PC-9 (cell line): ENCODE measurements around the gene YPEL5. TPM values are rescaled to one million over a fixed set of nuclear protein-coding genes. Genes with fewer than 3 reads are reported as not detected.
"Not testable (repeated sequence)": the region's sequence is repeated elsewhere in the genome, so short reads cannot be mapped to it uniquely, and the experiment has no call there.

ENCODE experiments used
- BruUV-seq: library from RNA; stranded (reverse); fragments of 400-500 nt; replicated peaks from 2 replicates; lab custom pipeline; 2021; lab: Mats Ljungman, UMichigan
- CTCF ChIA-PET: fragments of 300-600 bp; sonication (Branson Sonifier 250); formaldehyde crosslinking; loops from one replicate; lab custom pipeline; 2022; ENCODE audit warnings: antibody characterized with exemption; lab: Charles Lee
- POLR2A ChIA-PET: fragments of 300-600 bp; sonication (Branson Sonifier 250); formaldehyde crosslinking; loops from one replicate; lab custom pipeline; 2022; ENCODE audit warnings: antibody characterized with exemption; ENCODE audit not compliant: unreplicated experiment; lab: Charles Lee
- DNase-seq, 2 experiments: peaks; one replicate each; pipeline versions ENCODE4 v3.0.0 to v3.0.0-alpha.2; 2015 to 2022; ENCODE audit warnings: mixed read lengths in 1 of 2
- H2AFZ ChIP-seq: fragments of 200-600 bp; sonication (generic); 2 replicates; pipeline ENCODE4 v1.8.1; 2017; ENCODE audit warnings: antibody characterized with exemption
- H3F3A ChIP-seq: fragments of 200-600 bp; sonication (generic); 2 replicates; pipeline ENCODE4 v1.8.1; 2017; ENCODE audit warnings: antibody characterized with exemption, mild to moderate bottlenecking, low read depth; ENCODE audit not compliant: insufficient read depth
- H3K27ac ChIP-seq: fragments of 200-600 bp; sonication (generic); 2 replicates; pipeline ENCODE4 v1.6.1; 2016; ENCODE audit warnings: mixed run types
- H3K27me3 ChIP-seq: fragments of 200-600 bp; sonication (generic); 2 replicates; pipeline ENCODE4 v1.6.1; 2016; ENCODE audit warnings: low read depth, mixed run types; ENCODE audit not compliant: insufficient read depth
- H3K36me3 ChIP-seq: fragments of 200-600 bp; sonication (generic); 2 replicates; pipeline ENCODE4 v1.6.1; 2016; ENCODE audit warnings: low read depth, mixed run types
- H3K4me1 ChIP-seq: fragments of 200-600 bp; sonication (generic); replicated peaks from 2 replicates; pipeline ENCODE4 v1.6.1; 2016; ENCODE audit warnings: mixed run types; ENCODE audit not compliant: insufficient read depth
- H3K4me2 ChIP-seq: fragments of 200-600 bp; sonication (generic); 2 replicates; pipeline ENCODE4 v1.6.1; 2017; ENCODE audit warnings: mixed run types
- H3K4me3 ChIP-seq: fragments of 200-600 bp; sonication (generic); 2 replicates; pipeline ENCODE4 v1.6.1; 2016; ENCODE audit warnings: mixed run types
- H3K79me2 ChIP-seq: fragments of 200-600 bp; sonication (generic); 2 replicates; pipeline ENCODE4 v1.6.1; 2017; ENCODE audit warnings: low read depth, mixed run types
- H3K9me2 ChIP-seq: fragments of 200-600 bp; sonication (generic); 2 replicates; pipeline ENCODE4 v1.8.1; 2017; ENCODE audit warnings: mild to moderate bottlenecking; ENCODE audit not compliant: insufficient read depth
- H3K9me3 ChIP-seq: fragments of 200-600 bp; sonication (generic); 2 replicates; pipeline ENCODE4 v1.8.1; 2016; ENCODE audit warnings: low read depth; ENCODE audit not compliant: insufficient read depth
- H4K20me1 ChIP-seq: fragments of 200-600 bp; sonication (generic); 2 replicates; pipeline ENCODE4 v1.8.1; 2017; ENCODE audit not compliant: insufficient read depth
- CTCF ChIP-seq: fragments of 200-600 bp; sonication (generic); conservative IDR thresholded peaks from 2 replicates; pipeline ENCODE4 v1.6.1; 2017; ENCODE audit warnings: mixed run types, antibody characterized with exemption, mild to moderate bottlenecking, moderate library complexity
- EZH2 ChIP-seq: fragments of 200-600 bp; sonication (generic); IDR thresholded peaks from 2 replicates; pipeline ENCODE4 v1.8.0; 2017; ENCODE audit warnings: antibody characterized with exemption, low read depth
- intact Hi-C: fragments of 100-400 bp; cut with micrococcal nuclease; formaldehyde crosslinking; loops from one replicate; pipeline ENCODE4 v1.10.0; 2022; ENCODE audit not compliant: unreplicated experiment
- total RNA-seq: library from RNA; stranded (reverse); gene quantifications from 2 replicates; pipeline ENCODE4 v1.2.3, GENCODE V29; 2021

YPEL5 gene
- total RNA-seq, 1 experiment from 2014 or later = 56.9 TPM

- Histone ChIP-seq H3K27me3 (peaks cover 5% of the 10 kb centered on the region; the same call in 1 of the 2 replicates), H3K9me3 (no peaks in the 10 kb centered on the region), H4K20me1 (no peaks in the 10 kb centered on the region), H3F3A (no peaks in the 10 kb centered on the region), H3K4me3 (no peak overlapping the region), H3K9me2 (no peaks in the 10 kb centered on the region), H3K4me2 (no peak overlapping the region), H3K27ac (no peak overlapping the region), H2AFZ (no peak overlapping the region), H3K4me1 (peaks cover 9% of the 10 kb centered on the region; the same call in 1 of the 2 replicates), H3K79me2 (no peaks in the 10 kb centered on the region), H3K36me3 (no peaks in the 10 kb centered on the region)
- TF ChIP-seq EZH2 (no peak), CTCF (no peak)
- ChIA-PET CTCF (no interaction called here), POLR2A (no interaction called here)
- intact Hi-C loops = no loop called here
- no TSS peak for BruUV-seq
- DNase-seq = no peak
Observed at GRCh38 chr2:30110773-30111172, 36.0 kb upstream of the YPEL5 start.

GRCh38 chr2:30111186-30111585, 35.6 kb upstream of the YPEL5 start:
- BruUV-seq, H3K9me2 ChIP-seq, H3K4me1 ChIP-seq, H2AFZ ChIP-seq, H3K79me2 ChIP-seq, H3K4me3 ChIP-seq, H3K36me3 ChIP-seq, H3K27ac ChIP-seq, POLR2A ChIA-PET, intact Hi-C loops, H3K27me3 ChIP-seq, H3K9me3 ChIP-seq, H3F3A ChIP-seq, CTCF ChIA-PET, H4K20me1 ChIP-seq, H3K4me2 ChIP-seq, DNase-seq: not testable (repeated sequence)

GRCh38 chr2:30112561-30112960, 34.2 kb upstream of the YPEL5 start:
- no peak overlapping the region for H3K27ac ChIP-seq
- intact Hi-C loops = no loop called here
- CTCF ChIA-PET = no interaction called here
- no TSS peak for BruUV-seq
- DNase-seq = no peak
- no peak overlapping the region for H2AFZ ChIP-seq
- H4K20me1 ChIP-seq = no peaks in the 10 kb centered on the region
- TF ChIP-seq EZH2 (no peak), CTCF (no peak)
- no peaks in the 10 kb centered on the region for H3K9me3 ChIP-seq
- POLR2A ChIA-PET = no interaction called here
- no peaks in the 10 kb centered on the region for H3K79me2 ChIP-seq
- peaks cover 8% of the 10 kb centered on the region; the same call in 1 of the 2 replicates for H3K27me3 ChIP-seq
- no peaks in the 10 kb centered on the region for H3K36me3 ChIP-seq
- H3F3A ChIP-seq = no peaks in the 10 kb centered on the region
- no peak overlapping the region for H3K4me3 ChIP-seq
- H3K9me2 ChIP-seq = no peaks in the 10 kb centered on the region
- H3K4me2 ChIP-seq = no peak overlapping the region
- H3K4me1 ChIP-seq = peaks cover 9% of the 10 kb centered on the region; the same call in 1 of the 2 replicates
